Colonic mucosa (tissue), 4 donors: ENCODE results near the gene XKR7. TPM values are rescaled to one million over a fixed set of nuclear protein-coding genes. Genes with fewer than 3 reads are reported as not detected.
A peak's percentile ranks its signal among the peaks of the same experiment; 100 is the strongest.

Experiments
- DNase-seq: peaks from one replicate; pipeline ENCODE4 v3.0.0-alpha.2; 2020
- H3K27ac ChIP-seq: fragments of 200-600 bp; one replicate; pipeline ENCODE4 v1.8.0; 2021
- H3K27me3 ChIP-seq: fragments of 200-600 bp; one replicate; pipeline ENCODE4 v1.8.0; 2021
- H3K36me3 ChIP-seq: fragments of 200-600 bp; one replicate; pipeline ENCODE4 v1.8.0; 2021
- H3K4me1 ChIP-seq: fragments of 200-600 bp; one replicate; pipeline ENCODE4 v1.8.0; 2021; ENCODE audit warnings: mild to moderate bottlenecking
- H3K4me3 ChIP-seq: fragments of 200-600 bp; one replicate; pipeline ENCODE4 v1.8.0; 2021
- H3K9ac ChIP-seq, 2 donors: one replicate each; pipeline ENCODE4 v1.7.0; 2013; ENCODE audit warnings: control low read depth in 2 of 2, low read depth in 2 of 2, low read length in 2 of 2
- H3K9me3 ChIP-seq: fragments of 200-600 bp; one replicate; pipeline ENCODE4 v1.8.0; 2021
- CTCF ChIP-seq: fragments of 200-600 bp; IDR thresholded peaks from one replicate; pipeline ENCODE4 v1.8.0; 2022; ENCODE audit warnings: antibody characterized with exemption, mild to moderate bottlenecking
- intact Hi-C: fragments of 100-400 bp; cut with DNase I; formaldehyde crosslinking; loops from one replicate; pipeline ENCODE4 v1.14.1; 2022
- total RNA-seq, 2 donors: library from RNA; stranded (reverse); fragmentation: NEBNext Ultra II Directional in 1 of 2; extraction: Animal tissue kit (Norgen Biotek cat#: 25700) in 1 of 2; gene quantifications; one replicate each; pipeline ENCODE4 v1.2.1, GENCODE V29; 2021
- donor health status: healthy.
- donor health status: DM: no; HTN: no; CAD: no.
- donor health status: DM: no; HTN: no; CAD: no.

XKR7 gene
- total RNA-seq, 2 donors from 2014 or later: 0.07 to 0.16 TPM

GRCh38 chr20:32050851-32051556 is 83.1 kb downstream of the XKR7 start:
- Histone ChIP-seq H3K4me1 (no peaks in the 10 kb centered on the region), H3K9me3 (no peaks in the 10 kb centered on the region), H3K4me3 (no peak overlapping the region), H3K36me3 (no peaks in the 10 kb centered on the region), H3K9ac (no peak overlapping the region), H3K27me3 (peaks cover 28% of the 10 kb centered on the region), H3K27ac (peak overlapping the region; percentile 44)
- no peak for TF ChIP-seq CTCF
- intact Hi-C loops: no loop called here
- peak; percentile 33 for DNase-seq

- intact Hi-C loops: no loop called here
- peak overlapping the region; percentile 44 for H3K27ac ChIP-seq
- no peaks in the 10 kb centered on the region for H3K4me1 ChIP-seq
- no peaks in the 10 kb centered on the region for H3K9me3 ChIP-seq
- DNase-seq: no peak
- H3K36me3 ChIP-seq: no peaks in the 10 kb centered on the region
- TF ChIP-seq CTCF: no peak
- H3K9ac ChIP-seq: no peak overlapping the region
- H3K27me3 ChIP-seq: peaks cover 28% of the 10 kb centered on the region
- H3K4me3 ChIP-seq: no peak overlapping the region
These were observed 83.8 kb downstream of the XKR7 start for GRCh38 chr20:32051720-32052089.

GRCh38 chr20:32052090-32052777 is 84.3 kb downstream of the XKR7 start, which contains the start of gene HCK:
Gene HCK, plus strand, starts transcription at chr20:32052242.
- H3K27me3 ChIP-seq: peaks cover 28% of the 10 kb centered on the region
- no peak for TF ChIP-seq CTCF
- peak within 1 kb of the TSS; percentile 20 for H3K4me3 ChIP-seq
- no peak for DNase-seq
- no peaks in the 10 kb centered on the region for H3K9me3 ChIP-seq
- no peaks in the 10 kb centered on the region for H3K36me3 ChIP-seq
- no peaks in the 10 kb centered on the region for H3K4me1 ChIP-seq
- peak within 1 kb of the TSS; percentile 44 for H3K27ac ChIP-seq
- intact Hi-C loops: no loop called here
- H3K9ac ChIP-seq: peak within 1 kb of the TSS in 1 of 2 donors; percentile 24

GRCh38 chr20:32052778-32053362 is 84.9 kb downstream of the XKR7 start:
- no peaks in the 10 kb centered on the region for H3K36me3 ChIP-seq
- intact Hi-C loops: no loop called here
- peak; percentile 34 for DNase-seq
- H3K27me3 ChIP-seq: peaks cover 28% of the 10 kb centered on the region
- H3K4me3 ChIP-seq: peak overlapping the region; percentile 20
- TF ChIP-seq CTCF: no peak
- no peaks in the 10 kb centered on the region for H3K9me3 ChIP-seq
- H3K27ac ChIP-seq: no peak overlapping the region
- peak overlapping the region in 1 of 2 donors; percentile 24 for H3K9ac ChIP-seq
- H3K4me1 ChIP-seq: no peaks in the 10 kb centered on the region

Other genes with a start within 250 kb of the XKR7 start
- gene BCL2L1, start 245.3 kb upstream of the XKR7 start, total RNA-seq: 10 to 100 TPM; 55.9 to 59.4 TPM
- gene TPX2, start 228.9 kb upstream of the XKR7 start, total RNA-seq: 10 to 100 TPM; 21.8 to 74.5 TPM
- under 1 TPM; 0.11 to 0.20 TPM for gene MYLK2, start 148.8 kb upstream of the XKR7 start, total RNA-seq
- under 1 TPM; 0.20 to 0.48 TPM for gene FOXS1, start 122.5 kb upstream of the XKR7 start, total RNA-seq
- gene DUSP15, start 97.6 kb upstream of the XKR7 start, total RNA-seq: under 1 TPM; 0.59 to 0.74 TPM
- not detected for gene TTLL9, start 97.5 kb upstream of the XKR7 start, total RNA-seq
- 10 to 100 TPM in 1 of 2 donors, 1 to 10 TPM in 1; 9.9 to 14.6 TPM for gene PDRG1, start 16.1 kb upstream of the XKR7 start, total RNA-seq
- 1 to 10 TPM; 1.1 to 1.2 TPM for gene CCM2L, start 42.3 kb downstream of the XKR7 start, total RNA-seq
- gene HCK, start 84.1 kb downstream of the XKR7 start, total RNA-seq: 1 to 10 TPM; 3.7 to 6.6 TPM
- 10 to 100 TPM; 76.7 to 79.9 TPM for gene TM9SF4, start 141.6 kb downstream of the XKR7 start, total RNA-seq
- gene PLAGL2, start 239.6 kb downstream of the XKR7 start, total RNA-seq: 10 to 100 TPM; 17.7 to 18.6 TPM
- 10 to 100 TPM; 26.9 to 36.3 TPM for gene POFUT1, start 239.7 kb downstream of the XKR7 start, total RNA-seq